Stimulated activated CD4-positive, alpha-beta T cell treated with anti-CD3 and anti-CD28 coated beads, Interleukin-1b, Interleukin-23, amount 100 ng/mL, for 4 hours (primary cell): ENCODE data around the gene CCDC27.

Source experiments
- DNase-seq, 2 donors: peaks; one replicate each; pipeline ENCODE4 v3.0.0-alpha.2; 2020; ENCODE audit warnings: low read depth in 2 of 2

The CCDC27 gene

GRCh38 chr1:3717715-3718601, 34.3 kb upstream of the CCDC27 start:
- DNase-seq: peak in 1 of 2 donors; percentile 19

- DNase-seq: no peak
These were observed 33.5 kb upstream of the CCDC27 start for GRCh38 chr1:3718764-3719163.

- DNase-seq: no peak
These were observed 30.2 kb upstream of the CCDC27 start for GRCh38 chr1:3721955-3722465.

GRCh38 chr1:3722846-3723245, 29.4 kb upstream of the CCDC27 start:
- no peak for DNase-seq

GRCh38 chr1:3724416-3725030, 27.7 kb upstream of the CCDC27 start:
- peak; percentile 74 to 82 for DNase-seq

GRCh38 chr1:3725366-3725765, 26.9 kb upstream of the CCDC27 start:
- no peak for DNase-seq

GRCh38 chr1:3727042-3727824, 25.0 kb upstream of the CCDC27 start:
- no peak for DNase-seq

- no peak for DNase-seq
These were observed 24.1 kb upstream of the CCDC27 start for GRCh38 chr1:3727825-3728776.

GRCh38 chr1:3729594-3730542, 22.4 kb upstream of the CCDC27 start:
- DNase-seq: no peak

GRCh38 chr1:3730543-3731247, 21.6 kb upstream of the CCDC27 start:
- no peak for DNase-seq

- DNase-seq: no peak
These were observed 20.4 kb upstream of the CCDC27 start for GRCh38 chr1:3731583-3732433.

- no peak for DNase-seq
These were observed 19.7 kb upstream of the CCDC27 start for GRCh38 chr1:3732434-3733093.

- no peak for DNase-seq
These were observed 19.0 kb upstream of the CCDC27 start for GRCh38 chr1:3733094-3733882.

- DNase-seq: no peak
These were observed 18.2 kb upstream of the CCDC27 start for GRCh38 chr1:3733883-3734589.

GRCh38 chr1:3734602-3735001, 17.6 kb upstream of the CCDC27 start:
- DNase-seq: no peak

- no peak for DNase-seq
These were observed 17.1 kb upstream of the CCDC27 start for GRCh38 chr1:3735027-3735681.
